Measurements from ENCODE around the gene ADAMTS17. TPM values are rescaled to one million over a fixed set of nuclear protein-coding genes. Genes with fewer than 3 reads are reported as not detected.

ADAMTS17 gene
- total RNA-seq, 1 donor, result 7.6 TPM

- peaks cover 5% of the 10 kb centered on the region for H3K4me1 ChIP-seq (ENCODE audit: insufficient read depth, low read length)
- H3K9me3 ChIP-seq (ENCODE audit: low read depth, low read length), result no peaks in the 10 kb centered on the region
- no peak overlapping the region for H3K4me3 ChIP-seq (ENCODE audit: low read length)
- H3K27me3 ChIP-seq (ENCODE audit: insufficient read depth, low read length), result no peaks in the 10 kb centered on the region
These were observed 137.6 kb downstream of the ADAMTS17 start for GRCh38 chr15:100204211-100204610.

GRCh38 chr15:100202309-100202960, 139.3 kb downstream of the ADAMTS17 start:
- Histone ChIP-seq H3K9me3 (ENCODE audit: low read depth, low read length) (no peaks in the 10 kb centered on the region), H3K4me3 (ENCODE audit: low read length) (no peak overlapping the region), H3K4me1 (ENCODE audit: insufficient read depth, low read length) (peaks cover 5% of the 10 kb centered on the region), H3K27me3 (ENCODE audit: insufficient read depth, low read length) (no peaks in the 10 kb centered on the region)

GRCh38 chr15:100201376-100202280, 140.1 kb downstream of the ADAMTS17 start:
- H3K4me1 ChIP-seq (ENCODE audit: insufficient read depth, low read length), result peaks cover 5% of the 10 kb centered on the region
- H3K27me3 ChIP-seq (ENCODE audit: insufficient read depth, low read length), result no peaks in the 10 kb centered on the region
- H3K4me3 ChIP-seq (ENCODE audit: low read length), result no peak overlapping the region
- H3K9me3 ChIP-seq (ENCODE audit: low read depth, low read length), result no peaks in the 10 kb centered on the region

GRCh38 chr15:100200287-100200880, 141.4 kb downstream of the ADAMTS17 start:
- no peaks in the 10 kb centered on the region for H3K27me3 ChIP-seq (ENCODE audit: insufficient read depth, low read length)
- H3K4me3 ChIP-seq (ENCODE audit: low read length), result no peak overlapping the region
- no peaks in the 10 kb centered on the region for H3K9me3 ChIP-seq (ENCODE audit: low read depth, low read length)
- peaks cover 5% of the 10 kb centered on the region for H3K4me1 ChIP-seq (ENCODE audit: insufficient read depth, low read length)

- no peaks in the 10 kb centered on the region for H3K27me3 ChIP-seq (ENCODE audit: insufficient read depth, low read length)
- no peak overlapping the region for H3K4me3 ChIP-seq (ENCODE audit: low read length)
- H3K4me1 ChIP-seq (ENCODE audit: insufficient read depth, low read length), result peaks cover 5% of the 10 kb centered on the region
- no peaks in the 10 kb centered on the region for H3K9me3 ChIP-seq (ENCODE audit: low read depth, low read length)
These were observed 142.0 kb downstream of the ADAMTS17 start for GRCh38 chr15:100199711-100200286.

GRCh38 chr15:100198442-100198841, 143.3 kb downstream of the ADAMTS17 start:
- Histone ChIP-seq H3K4me1 (ENCODE audit: insufficient read depth, low read length) (peaks cover 5% of the 10 kb centered on the region), H3K9me3 (ENCODE audit: low read depth, low read length) (no peaks in the 10 kb centered on the region), H3K27me3 (ENCODE audit: insufficient read depth, low read length) (no peaks in the 10 kb centered on the region)

GRCh38 chr15:100196326-100197058, 145.3 kb downstream of the ADAMTS17 start:
- no peak overlapping the region for H3K4me3 ChIP-seq (ENCODE audit: low read length)
- H3K9me3 ChIP-seq (ENCODE audit: low read depth, low read length), result no peaks in the 10 kb centered on the region

More at GRCh38 chr15:100198442-100198841, 143.3 kb downstream of the ADAMTS17 start:
- H3K4me3 ChIP-seq (ENCODE audit: low read length), result no peak overlapping the region

GRCh38 chr15:100194996-100195395, 146.8 kb downstream of the ADAMTS17 start:
- no peaks in the 10 kb centered on the region for H3K27me3 ChIP-seq (ENCODE audit: insufficient read depth, low read length)
- H3K4me3 ChIP-seq (ENCODE audit: low read length), result no peak overlapping the region
- H3K9me3 ChIP-seq (ENCODE audit: low read depth, low read length), result no peaks in the 10 kb centered on the region
- H3K4me1 ChIP-seq (ENCODE audit: insufficient read depth, low read length), result no peaks in the 10 kb centered on the region

More at GRCh38 chr15:100196326-100197058, 145.3 kb downstream of the ADAMTS17 start:
- Histone ChIP-seq H3K27me3 (ENCODE audit: insufficient read depth, low read length) (no peaks in the 10 kb centered on the region), H3K4me1 (ENCODE audit: insufficient read depth, low read length) (peaks cover 4% of the 10 kb centered on the region)

- Histone ChIP-seq H3K9me3 (ENCODE audit: low read depth, low read length) (no peaks in the 10 kb centered on the region), H3K4me1 (ENCODE audit: insufficient read depth, low read length) (no peaks in the 10 kb centered on the region), H3K4me3 (ENCODE audit: low read length) (no peak overlapping the region), H3K27me3 (ENCODE audit: insufficient read depth, low read length) (no peaks in the 10 kb centered on the region)
These were observed 148.4 kb downstream of the ADAMTS17 start for GRCh38 chr15:100193277-100193860.

GRCh38 chr15:100192097-100193080, 149.4 kb downstream of the ADAMTS17 start:
- Histone ChIP-seq H3K4me3 (ENCODE audit: low read length) (no peak overlapping the region), H3K9me3 (ENCODE audit: low read depth, low read length) (no peaks in the 10 kb centered on the region), H3K4me1 (ENCODE audit: insufficient read depth, low read length) (no peaks in the 10 kb centered on the region), H3K27me3 (ENCODE audit: insufficient read depth, low read length) (no peaks in the 10 kb centered on the region)

- no peaks in the 10 kb centered on the region for H3K4me1 ChIP-seq (ENCODE audit: insufficient read depth, low read length)
- no peak overlapping the region for H3K4me3 ChIP-seq (ENCODE audit: low read length)
- H3K27me3 ChIP-seq (ENCODE audit: insufficient read depth, low read length), result no peaks in the 10 kb centered on the region
- no peaks in the 10 kb centered on the region for H3K9me3 ChIP-seq (ENCODE audit: low read depth, low read length)
These were observed 150.6 kb downstream of the ADAMTS17 start for GRCh38 chr15:100191161-100191560.

GRCh38 chr15:100190675-100191074, 151.1 kb downstream of the ADAMTS17 start:
- Histone ChIP-seq H3K27me3 (ENCODE audit: insufficient read depth, low read length) (no peaks in the 10 kb centered on the region), H3K4me3 (ENCODE audit: low read length) (no peak overlapping the region), H3K4me1 (ENCODE audit: insufficient read depth, low read length) (no peaks in the 10 kb centered on the region), H3K9me3 (ENCODE audit: low read depth, low read length) (no peaks in the 10 kb centered on the region)

- H3K9me3 ChIP-seq (ENCODE audit: low read depth, low read length), result no peaks in the 10 kb centered on the region
- H3K27me3 ChIP-seq (ENCODE audit: insufficient read depth, low read length), result no peaks in the 10 kb centered on the region
- no peak overlapping the region for H3K4me3 ChIP-seq (ENCODE audit: low read length)
- H3K4me1 ChIP-seq (ENCODE audit: insufficient read depth, low read length), result no peaks in the 10 kb centered on the region
These were observed 151.9 kb downstream of the ADAMTS17 start for GRCh38 chr15:100189849-100190248.
